Liver (tissue), 9 donors: ENCODE measurements around the gene WDFY3. TPM values are rescaled to one million over a fixed set of nuclear protein-coding genes. Genes with fewer than 3 reads are reported as not detected.

ENCODE experiments used
- DNase-seq: peaks from one replicate; pipeline ENCODE4 v3.0.0-alpha.2; 2017; ENCODE audit warnings: low spot score
- H3K27ac ChIP-seq, 2 donors: one replicate each; pipeline ENCODE4 v1.7.0; 2013; ENCODE audit warnings: inconsistent platforms in 2 of 2, low read length in 2 of 2, control low read depth in 1 of 2, low read depth in 1 of 2, mild to moderate bottlenecking in 1 of 2
- H3K27me3 ChIP-seq, 4 donors: one replicate each; pipeline versions ENCODE4 v1.6.1 to v1.7.0; 2013; ENCODE audit warnings: low read length in 3 of 4, inconsistent platforms in 1 of 4, mild to moderate bottlenecking in 1 of 4, moderate library complexity in 1 of 4; ENCODE audit not compliant: control insufficient read depth in 4 of 4, insufficient read depth in 4 of 4
- H3K36me3 ChIP-seq, 4 donors: one replicate each; pipeline versions ENCODE4 v1.6.1 to v1.7.0; 2013; ENCODE audit warnings: low read length in 3 of 4, mild to moderate bottlenecking in 3 of 4, low read depth in 1 of 4, moderate library complexity in 1 of 4; ENCODE audit not compliant: control insufficient read depth in 4 of 4, insufficient read depth in 3 of 4
- H3K4me1 ChIP-seq, 4 donors: one replicate each; pipeline versions ENCODE4 v1.6.1 to v1.7.0; 2013; ENCODE audit warnings: low read length in 3 of 4, mild to moderate bottlenecking in 3 of 4, moderate library complexity in 1 of 4; ENCODE audit not compliant: control insufficient read depth in 4 of 4, insufficient read depth in 4 of 4
- H3K4me3 ChIP-seq, 3 donors: one replicate each; pipeline versions ENCODE4 v1.6.1 to v1.7.0; 2013; ENCODE audit warnings: low read length in 3 of 3, control low read depth in 1 of 3, low read depth in 1 of 3, mild to moderate bottlenecking in 1 of 3
- H3K9ac ChIP-seq, 2 donors: one replicate each; pipeline ENCODE4 v1.7.0; 2013; ENCODE audit warnings: low read length in 2 of 2, mild to moderate bottlenecking in 2 of 2, moderate library complexity in 2 of 2, control low read depth in 1 of 2, low read depth in 1 of 2
- H3K9me3 ChIP-seq, 4 donors: one replicate each; pipeline versions ENCODE4 v1.6.1 to v1.7.0; 2013; ENCODE audit warnings: low read length in 3 of 4; ENCODE audit not compliant: control insufficient read depth in 4 of 4
- EGR1 ChIP-seq, 2 donors: IDR thresholded peaks; 2 replicates each; pipeline ENCODE4 v1.6.1; 2016 to 2018; ENCODE audit warnings: antibody characterized with exemption in 2 of 2, low read depth in 2 of 2
- FOXA1 ChIP-seq: IDR thresholded peaks from 2 replicates; pipeline ENCODE4 v1.6.1; 2016; ENCODE audit warnings: antibody characterized with exemption
- FOXA2 ChIP-seq: IDR thresholded peaks from 2 replicates; pipeline ENCODE4 v1.6.1; 2016; ENCODE audit warnings: antibody characterized with exemption
- GABPA ChIP-seq, 2 donors: IDR thresholded peaks in 1 of 2; conservative IDR thresholded peaks in 1 of 2; 2 replicates each; pipeline ENCODE4 v1.6.1; 2016; ENCODE audit warnings: antibody characterized with exemption in 2 of 2, mild to moderate bottlenecking in 1 of 2, moderate library complexity in 1 of 2
- HNF4A ChIP-seq, 2 donors: conservative IDR thresholded peaks; 2 replicates each; pipeline ENCODE4 v1.6.1; 2016; ENCODE audit warnings: antibody characterized with exemption in 2 of 2, mild to moderate bottlenecking in 2 of 2
- HNF4G ChIP-seq: IDR thresholded peaks from 2 replicates; pipeline ENCODE4 v1.6.1; 2016; ENCODE audit warnings: antibody characterized with exemption
- JUND ChIP-seq, 2 donors: IDR thresholded peaks; 2 replicates each; pipeline ENCODE4 v1.6.1; 2016; ENCODE audit warnings: antibody characterized with exemption in 2 of 2
- NR2F2 ChIP-seq: IDR thresholded peaks from 2 replicates; pipeline ENCODE4 v1.6.1; 2016; ENCODE audit warnings: antibody characterized with exemption
- RAD21 ChIP-seq, 2 donors: IDR thresholded peaks; 2 replicates each; pipeline ENCODE4 v1.6.1; 2016; ENCODE audit warnings: antibody characterized with exemption in 2 of 2, mild to moderate bottlenecking in 2 of 2
- REST ChIP-seq: IDR thresholded peaks from 2 replicates; pipeline ENCODE4 v1.6.1; 2016; ENCODE audit warnings: antibody characterized with exemption, mild to moderate bottlenecking
- RXRA ChIP-seq, 2 donors: IDR thresholded peaks; 2 replicates each; pipeline ENCODE4 v1.6.1; 2017 to 2018; ENCODE audit warnings: antibody characterized with exemption in 2 of 2, mild to moderate bottlenecking in 1 of 2
- SP1 ChIP-seq: IDR thresholded peaks from 2 replicates; pipeline ENCODE4 v1.6.1; 2018; ENCODE audit warnings: antibody characterized with exemption, mild to moderate bottlenecking
- TAF1 ChIP-seq: conservative IDR thresholded peaks from 2 replicates; pipeline ENCODE4 v1.6.1; 2016; ENCODE audit warnings: antibody characterized with exemption, mild to moderate bottlenecking
- YY1 ChIP-seq: IDR thresholded peaks from 2 replicates; pipeline ENCODE4 v1.6.1; 2016; ENCODE audit warnings: antibody characterized with exemption, mild to moderate bottlenecking
- WGBS: extraction: QIAGEN DNeasy Blood & Tissue Kit; methylation state at CpG from one replicate; pipeline ENCODE4 v1.1.7; 2013; 5-methylcytosine and 5-hydroxymethylcytosine counted together
- polyA plus RNA-seq, 2 donors: library from polyadenylated mRNA; stranded (reverse) in 1 of 2; unstranded in 1 of 2; fragments of 200-250 nt in 1 of 2; fragments of >200 nt in 1 of 2; fragmentation: Nextera tagmentation in 1 of 2; extraction: Ambion mirVana in 1 of 2; gene quantifications; one replicate each; pipeline versions ENCODE4 v1.2.1 to v1.2.3, GENCODE V29; 2013 to 2015
- total RNA-seq, 2 donors: library from RNA; depleted of rRNA; stranded (reverse); fragments of >200 nt; gene quantifications; one replicate each; pipeline ENCODE4 v1.2.3, GENCODE V29; 2014
- TF ChIP-seq, protein P1 (sequence below): IDR thresholded peaks from 2 replicates; pipeline ENCODE4 v1.6.1; 2016; ENCODE audit warnings: antibody characterized with exemption
- TF ChIP-seq, protein P2 (sequence below): IDR thresholded peaks from 2 replicates; pipeline ENCODE4 v1.6.1; 2016; ENCODE audit warnings: antibody characterized with exemption
- TF ChIP-seq, protein P3 (sequence below): fragments of 150-350 bp; IDR thresholded peaks from 2 replicates; pipeline ENCODE4 v1.5.1; 2017; ENCODE audit warnings: improper control_type of control experiment, low read depth, low read length; ENCODE audit not compliant: missing input control
- TF ChIP-seq, protein P4 (sequence below): IDR thresholded peaks from 2 replicates; pipeline ENCODE4 v1.6.1; 2016; ENCODE audit warnings: antibody characterized with exemption
- donor health status: healthy.
- donor health status: healthy.
- donor health status: healthy.
- donor health status: healthy.
- donor health status: healthy.

The WDFY3 gene
- total and polyA plus RNA-seq, 4 donors, result 3.2 to 50.5 (median 19.2) TPM

- H3K36me3 ChIP-seq, result no peaks in the 10 kb centered on the region
- WGBS, result 90% methylated on average over 5 of the region's 5 CpGs
- no peak overlapping the region for H3K27ac ChIP-seq
- no peaks in the 10 kb centered on the region for H3K27me3 ChIP-seq
- no peak for DNase-seq
- no peaks in the 10 kb centered on the region for H3K9me3 ChIP-seq
- no peak for TF ChIP-seq RAD21 (IDR thresholded peaks at IDR 0.05)
- no peak for TF ChIP-seq EGR1 (IDR thresholded peaks at IDR 0.05; ENCODE audit: low read depth in 2 of 2)
- no peak for TF ChIP-seq YY1
- TF ChIP-seq, protein P1, sequence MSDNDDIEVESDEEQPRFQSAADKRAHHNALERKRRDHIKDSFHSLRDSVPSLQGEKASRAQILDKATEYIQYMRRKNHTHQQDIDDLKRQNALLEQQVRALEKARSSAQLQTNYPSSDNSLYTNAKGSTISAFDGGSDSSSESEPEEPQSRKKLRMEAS, result no peak
- TF ChIP-seq TAF1, result no peak
- no peak for TF ChIP-seq JUND (IDR thresholded peaks at IDR 0.05)
- TF ChIP-seq SP1, result no peak
- TF ChIP-seq NR2F2, result no peak
- TF ChIP-seq FOXA1, result no peak
- TF ChIP-seq RXRA (IDR thresholded peaks at IDR 0.05), result no peak
- no peak for TF ChIP-seq HNF4A (conservative IDR thresholded peaks at IDR 0.05)
- no peak for TF ChIP-seq HNF4G
- TF ChIP-seq, protein P2, sequence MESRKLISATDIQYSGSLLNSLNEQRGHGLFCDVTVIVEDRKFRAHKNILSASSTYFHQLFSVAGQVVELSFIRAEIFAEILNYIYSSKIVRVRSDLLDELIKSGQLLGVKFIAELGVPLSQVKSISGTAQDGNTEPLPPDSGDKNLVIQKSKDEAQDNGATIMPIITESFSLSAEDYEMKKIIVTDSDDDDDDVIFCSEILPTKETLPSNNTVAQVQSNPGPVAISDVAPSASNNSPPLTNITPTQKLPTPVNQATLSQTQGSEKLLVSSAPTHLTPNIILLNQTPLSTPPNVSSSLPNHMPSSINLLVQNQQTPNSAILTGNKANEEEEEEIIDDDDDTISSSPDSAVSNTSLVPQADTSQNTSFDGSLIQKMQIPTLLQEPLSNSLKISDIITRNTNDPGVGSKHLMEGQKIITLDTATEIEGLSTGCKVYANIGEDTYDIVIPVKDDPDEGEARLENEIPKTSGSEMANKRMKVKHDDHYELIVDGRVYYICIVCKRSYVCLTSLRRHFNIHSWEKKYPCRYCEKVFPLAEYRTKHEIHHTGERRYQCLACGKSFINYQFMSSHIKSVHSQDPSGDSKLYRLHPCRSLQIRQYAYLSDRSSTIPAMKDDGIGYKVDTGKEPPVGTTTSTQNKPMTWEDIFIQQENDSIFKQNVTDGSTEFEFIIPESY, result no peak
- no peak for TF ChIP-seq FOXA2
- no peak for TF ChIP-seq REST
- TF ChIP-seq, protein P3, sequence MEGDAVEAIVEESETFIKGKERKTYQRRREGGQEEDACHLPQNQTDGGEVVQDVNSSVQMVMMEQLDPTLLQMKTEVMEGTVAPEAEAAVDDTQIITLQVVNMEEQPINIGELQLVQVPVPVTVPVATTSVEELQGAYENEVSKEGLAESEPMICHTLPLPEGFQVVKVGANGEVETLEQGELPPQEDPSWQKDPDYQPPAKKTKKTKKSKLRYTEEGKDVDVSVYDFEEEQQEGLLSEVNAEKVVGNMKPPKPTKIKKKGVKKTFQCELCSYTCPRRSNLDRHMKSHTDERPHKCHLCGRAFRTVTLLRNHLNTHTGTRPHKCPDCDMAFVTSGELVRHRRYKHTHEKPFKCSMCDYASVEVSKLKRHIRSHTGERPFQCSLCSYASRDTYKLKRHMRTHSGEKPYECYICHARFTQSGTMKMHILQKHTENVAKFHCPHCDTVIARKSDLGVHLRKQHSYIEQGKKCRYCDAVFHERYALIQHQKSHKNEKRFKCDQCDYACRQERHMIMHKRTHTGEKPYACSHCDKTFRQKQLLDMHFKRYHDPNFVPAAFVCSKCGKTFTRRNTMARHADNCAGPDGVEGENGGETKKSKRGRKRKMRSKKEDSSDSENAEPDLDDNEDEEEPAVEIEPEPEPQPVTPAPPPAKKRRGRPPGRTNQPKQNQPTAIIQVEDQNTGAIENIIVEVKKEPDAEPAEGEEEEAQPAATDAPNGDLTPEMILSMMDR, result no peak
- H3K9ac ChIP-seq, result no peak overlapping the region
- no peak overlapping the region for H3K4me3 ChIP-seq
- H3K4me1 ChIP-seq, result peaks cover 4 to 25% (median 20%) of the 10 kb centered on the region in 4 donors
These were observed 4.4 kb downstream of the WDFY3 start for GRCh38 chr4:84962102-84962501.

- H3K27ac ChIP-seq, result no peak overlapping the region
- TF ChIP-seq, protein P4, sequence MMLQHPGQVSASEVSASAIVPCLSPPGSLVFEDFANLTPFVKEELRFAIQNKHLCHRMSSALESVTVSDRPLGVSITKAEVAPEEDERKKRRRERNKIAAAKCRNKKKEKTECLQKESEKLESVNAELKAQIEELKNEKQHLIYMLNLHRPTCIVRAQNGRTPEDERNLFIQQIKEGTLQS, result no peak
- TF ChIP-seq GABPA (IDR thresholded peaks at IDR 0.05 in 1 of 2, conservative IDR thresholded peaks at IDR 0.05 in 1 of 2) (no peak), HNF4A (conservative IDR thresholded peaks at IDR 0.05) (peak in 1 of 2 donors; percentile 36), EGR1 (IDR thresholded peaks at IDR 0.05; ENCODE audit: low read depth in 2 of 2) (no peak), REST (no peak)
- no peak for DNase-seq
- H3K27me3 ChIP-seq, result no peaks in the 10 kb centered on the region
- no peak overlapping the region for H3K9ac ChIP-seq
- H3K4me3 ChIP-seq, result no peak overlapping the region
- H3K36me3 ChIP-seq, result no peaks in the 10 kb centered on the region
- peaks cover 5 to 15% (median 11%) of the 10 kb centered on the region in 4 donors for H3K4me1 ChIP-seq
- no peaks in the 10 kb centered on the region for H3K9me3 ChIP-seq
These were observed 8.1 kb downstream of the WDFY3 start for GRCh38 chr4:84958434-84958833.
